NCI-H524 treated with DMSO at 0.1 percent for 48 hours (cell line): Measurements from ENCODE around the gene FCAMR.

Experiments used
- DNase-seq: peaks from one replicate; lab custom pipeline; 2025; lab: John Stamatoyannopoulos, UW

The FCAMR gene

DNA sequence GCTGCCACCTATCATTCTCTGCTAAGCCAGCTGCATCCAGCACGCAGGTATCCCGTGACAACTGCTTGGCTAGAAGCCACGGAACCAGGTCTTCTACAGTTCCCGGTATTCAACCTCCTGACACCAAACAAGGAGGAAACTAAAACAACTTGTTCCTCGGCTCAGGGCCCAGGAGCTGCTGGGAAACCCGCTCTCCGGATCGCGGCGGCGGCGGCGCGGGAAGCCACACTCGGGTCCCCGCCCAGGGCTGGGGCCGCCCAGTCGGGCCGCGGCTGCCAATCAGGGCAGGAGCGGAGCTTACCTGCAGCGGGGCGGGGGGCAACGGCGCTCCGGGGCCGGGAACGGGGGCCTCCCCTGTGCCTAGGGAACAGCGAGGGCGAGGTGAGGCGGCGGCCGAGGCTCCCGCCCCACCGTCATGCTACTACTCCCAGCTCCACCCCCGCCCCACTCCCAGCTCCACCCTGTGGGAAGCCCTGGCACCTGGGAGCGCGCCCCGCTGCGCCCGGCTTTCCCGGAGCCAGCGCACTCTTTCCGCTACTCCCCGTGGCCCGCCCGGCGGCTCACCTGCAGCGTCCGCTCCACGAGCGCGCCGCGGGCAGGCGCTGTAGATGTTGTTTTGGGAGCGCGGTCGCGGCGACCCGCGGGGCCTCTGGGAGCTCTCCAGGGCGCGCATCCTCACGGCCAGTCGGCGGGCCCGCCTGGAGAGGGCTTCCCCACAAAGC, 60.9 kb downstream of the FCAMR start:
- DNase-seq: no peak

GRCh38 chr1:206908038-206908437, 62.2 kb downstream of the FCAMR start:
- no peak for DNase-seq
